GM23338 (cell line): ENCODE data around the gene BRPF3. TPM values are rescaled to one million over a fixed set of nuclear protein-coding genes. Genes with fewer than 3 reads are reported as not detected.

ENCODE experiments used
- ATAC-seq: fragments of 200-7000 bp; cut with Tn5 transposase; 3 replicates; pipeline ENCODE4 v1.9.1; 2020
- DNase-seq: peaks from one replicate; pipeline ENCODE4 v3.0.0-alpha.2; 2015; ENCODE audit warnings: low spot score
- H2AFZ ChIP-seq: fragments of 200-600 bp; sonication (generic); 2 replicates; pipeline ENCODE4 v1.8.0; 2016; ENCODE audit warnings: antibody characterized with exemption, mild to moderate bottlenecking, moderate library complexity
- H3F3A ChIP-seq: fragments of 200-600 bp; sonication (generic); replicated peaks from 2 replicates; pipeline ENCODE4 v1.8.0; 2017; ENCODE audit warnings: antibody characterized with exemption, mixed run types, low read depth
- H3K27ac ChIP-seq: fragments of 200-600 bp; sonication (generic); 2 replicates; pipeline ENCODE4 v1.6.1; 2016; ENCODE audit warnings: low read depth
- H3K27me3 ChIP-seq: fragments of 200-600 bp; sonication (generic); 2 replicates; pipeline ENCODE4 v1.8.0; 2016; ENCODE audit warnings: mild to moderate bottlenecking, mixed run types, moderate library complexity; ENCODE audit not compliant: insufficient read depth
- H3K36me3 ChIP-seq: fragments of 200-600 bp; sonication (generic); 2 replicates; pipeline ENCODE4 v1.8.0; 2016; ENCODE audit warnings: mild to moderate bottlenecking; ENCODE audit not compliant: insufficient read depth
- H3K4me1 ChIP-seq: fragments of 200-600 bp; sonication (generic); 2 replicates; pipeline ENCODE4 v1.8.0; 2016; ENCODE audit warnings: mild to moderate bottlenecking, moderate library complexity; ENCODE audit not compliant: insufficient read depth
- H3K4me2 ChIP-seq: fragments of 200-600 bp; sonication (generic); 2 replicates; pipeline ENCODE4 v1.7.1; 2017; ENCODE audit warnings: mixed run types
- H3K4me3 ChIP-seq: fragments of 200-600 bp; sonication (generic); 2 replicates; pipeline ENCODE4 v1.6.1; 2016; ENCODE audit warnings: mixed run types
- H3K79me2 ChIP-seq: fragments of 200-600 bp; sonication (generic); replicated peaks from 2 replicates; pipeline ENCODE4 v1.8.0; 2017; ENCODE audit warnings: mild to moderate bottlenecking; ENCODE audit not compliant: insufficient read depth
- H3K9me2 ChIP-seq: fragments of 200-600 bp; sonication (generic); 2 replicates; pipeline ENCODE4 v1.8.0; 2017; ENCODE audit not compliant: insufficient read depth
- H4K20me1 ChIP-seq: fragments of 200-600 bp; sonication (generic); replicated peaks from 2 replicates; pipeline ENCODE4 v1.8.0; 2017; ENCODE audit warnings: mild to moderate bottlenecking; ENCODE audit not compliant: insufficient read depth
- H3K27ac Mint-ChIP-seq: 2 replicates; pipeline ENCODE4 v1.8.0; 2020; ENCODE audit warnings: inconsistent platforms, mild to moderate bottlenecking, moderate library complexity, mixed read lengths
- H3K27me3 Mint-ChIP-seq: 3 replicates; pipeline ENCODE4 v1.8.0; 2022; ENCODE audit warnings: low read depth, mild to moderate bottlenecking, moderate library complexity, mixed read lengths, inconsistent platforms; ENCODE audit not compliant: insufficient read depth, poor library complexity
- H3K36me3 Mint-ChIP-seq: 3 replicates; pipeline ENCODE4 v1.8.0; 2021; ENCODE audit warnings: low read depth, mild to moderate bottlenecking, inconsistent platforms, moderate library complexity, mixed read lengths
- H3K4me1 Mint-ChIP-seq: 3 replicates; pipeline ENCODE4 v1.8.0; 2020; ENCODE audit warnings: mild to moderate bottlenecking, inconsistent platforms, mixed read lengths
- H3K4me3 Mint-ChIP-seq: 3 replicates; pipeline ENCODE4 v1.8.0; 2021; ENCODE audit warnings: moderate library complexity, mild to moderate bottlenecking, inconsistent platforms, mixed read lengths
- H3K9me3 Mint-ChIP-seq: 3 replicates; pipeline ENCODE4 v1.8.0; 2020; ENCODE audit warnings: moderate library complexity, mild to moderate bottlenecking, inconsistent platforms, mixed read lengths
- CREB1 ChIP-seq: fragments of 250-450 bp; sonication (Bioruptor Pico); IDR thresholded peaks from 2 replicates; pipeline ENCODE4 v1.5.0; 2020; ENCODE audit warnings: low read depth, mild to moderate bottlenecking, moderate library complexity
- CTCF ChIP-seq, 2 experiments: fragments of 200-600 bp in 1 of 2; sonication (generic) in 1 of 2; conservative IDR thresholded peaks; 2 replicates each; pipeline versions ENCODE4 v1.5.1 to v1.6.1; 2016 to 2017; ENCODE audit warnings: antibody characterized with exemption in 2 of 2, low read depth in 2 of 2, mild to moderate bottlenecking in 2 of 2, moderate library complexity in 1 of 2
- ETS1 ChIP-seq: IDR thresholded peaks from 2 replicates; pipeline ENCODE4 v1.6.1; 2016; ENCODE audit warnings: antibody characterized with exemption
- EZH2 ChIP-seq: fragments of 200-600 bp; sonication (generic); IDR thresholded peaks from one replicate; pipeline ENCODE4 v1.8.0; 2017; ENCODE audit warnings: antibody characterized with exemption, mild to moderate bottlenecking, low read depth; ENCODE audit not compliant: unreplicated experiment
- EZH2phosphoT487 ChIP-seq: fragments of 200-600 bp; sonication (generic); IDR thresholded peaks from one replicate; pipeline ENCODE4 v1.8.1; 2018; ENCODE audit warnings: antibody characterized with exemption; ENCODE audit not compliant: unreplicated experiment
- JUNB ChIP-seq: IDR thresholded peaks from one replicate; pipeline ENCODE4 v1.6.1; 2016; ENCODE audit warnings: antibody characterized with exemption; ENCODE audit not compliant: unreplicated experiment
- NANOG ChIP-seq: IDR thresholded peaks from 2 replicates; pipeline ENCODE4 v1.6.1; 2016; ENCODE audit warnings: antibody characterized with exemption, borderline replicate concordance
- POLR2AphosphoS5 ChIP-seq: IDR thresholded peaks from 2 replicates; pipeline ENCODE4 v1.6.1; 2016; ENCODE audit warnings: antibody characterized with exemption, low read depth
- STAT1 ChIP-seq: IDR thresholded peaks from one replicate; pipeline ENCODE4 v1.6.1; 2016; ENCODE audit warnings: antibody characterized with exemption; ENCODE audit not compliant: unreplicated experiment
- ZNF114 ChIP-seq: fragments of 250-450 bp; sonication (Bioruptor Pico); IDR thresholded peaks from 2 replicates; pipeline ENCODE4 v1.5.0; 2020; ENCODE audit warnings: mild to moderate bottlenecking, moderate library complexity
- ZNF331 ChIP-seq: fragments of 250-450 bp; sonication (Bioruptor Pico); IDR thresholded peaks from 2 replicates; pipeline ENCODE4 v1.5.0; 2020; ENCODE audit warnings: low read depth, mild to moderate bottlenecking, moderate library complexity
- polyA plus RNA-seq: library from polyadenylated mRNA; unstranded; fragments of >200 nt; fragmentation: Nextera tagmentation; extraction: Ambion mirVana; gene quantifications from 2 replicates; pipeline ENCODE4 v1.2.1, GENCODE V29; 2016
- total RNA-seq: library from RNA; depleted of rRNA; stranded (reverse); fragments of >200 nt; shearing (Covaris generic); gene quantifications from 2 replicates; pipeline ENCODE4 v1.2.3, GENCODE V29; 2014
- TF ChIP-seq, protein P1 (sequence below): IDR thresholded peaks from one replicate; pipeline ENCODE4 v1.6.1; 2018; ENCODE audit warnings: antibody characterized with exemption; ENCODE audit not compliant: unreplicated experiment
- TF ChIP-seq, protein P2 (sequence below): fragments of 250-450 bp; sonication (Bioruptor Pico); IDR thresholded peaks from 2 replicates; pipeline ENCODE4 v1.5.0; 2020; ENCODE audit warnings: mild to moderate bottlenecking, moderate library complexity

The BRPF3 gene
- total and polyA plus RNA-seq, 2 experiments from 2014 or later, result 11.8 to 33.2 TPM

DNA sequence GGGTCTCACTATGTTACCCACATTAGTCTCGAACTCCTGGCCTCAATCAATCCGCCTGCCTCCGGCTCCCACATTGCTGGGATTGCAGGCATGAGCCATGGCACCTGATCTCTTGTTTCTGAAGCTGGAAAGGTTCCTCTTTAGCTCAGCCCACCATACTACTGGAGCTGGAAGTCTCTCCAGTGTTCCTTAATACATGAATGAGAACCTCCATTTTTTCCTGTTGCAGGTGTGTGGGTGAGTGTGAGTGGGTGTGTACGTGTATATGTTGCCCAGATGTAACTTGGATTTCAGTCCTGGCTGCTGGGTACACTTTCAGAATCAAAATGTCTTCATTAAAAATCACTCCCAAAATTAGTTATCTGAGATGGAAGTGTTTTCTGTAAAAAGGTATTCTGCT is 84.4 kb downstream of the BRPF3 start:
- H3K79me2 ChIP-seq, result no peaks in the 10 kb centered on the region
- H3K9me3 Mint-ChIP-seq, result no peaks in the 10 kb centered on the region
- no peak overlapping the region for H3K27ac ChIP-seq
- no peaks in the 10 kb centered on the region for H3F3A ChIP-seq
- H3K27me3 Mint-ChIP-seq, result peaks cover 7% of the 10 kb centered on the region
- no peaks in the 10 kb centered on the region for H4K20me1 ChIP-seq
- no peaks in the 10 kb centered on the region for H3K4me1 Mint-ChIP-seq
- H3K36me3 Mint-ChIP-seq, result no peaks in the 10 kb centered on the region
- no peak for DNase-seq
- no peak overlapping the region for H3K4me2 ChIP-seq
- H3K4me1 ChIP-seq, result no peaks in the 10 kb centered on the region
- no peak overlapping the region for H3K4me3 ChIP-seq
- H3K9me2 ChIP-seq, result no peaks in the 10 kb centered on the region
- H3K4me3 Mint-ChIP-seq, result no peak overlapping the region
- H3K27ac Mint-ChIP-seq, result no peak overlapping the region
- no peaks in the 10 kb centered on the region for H3K36me3 ChIP-seq
- TF ChIP-seq EZH2phosphoT487 (no peak), ETS1 (no peak), EZH2 (no peak), ZNF114 (no peak), POLR2AphosphoS5 (no peak), CTCF (conservative IDR thresholded peaks at IDR 0.05; ENCODE audit: low read depth in 2 of 2) (no peak), CREB1 (CRISPR knock-in tag) (no peak), JUNB (no peak), ZNF331 (CRISPR knock-in tag) (no peak), NANOG (no peak), STAT1 (no peak)
- TF ChIP-seq, protein P1, sequence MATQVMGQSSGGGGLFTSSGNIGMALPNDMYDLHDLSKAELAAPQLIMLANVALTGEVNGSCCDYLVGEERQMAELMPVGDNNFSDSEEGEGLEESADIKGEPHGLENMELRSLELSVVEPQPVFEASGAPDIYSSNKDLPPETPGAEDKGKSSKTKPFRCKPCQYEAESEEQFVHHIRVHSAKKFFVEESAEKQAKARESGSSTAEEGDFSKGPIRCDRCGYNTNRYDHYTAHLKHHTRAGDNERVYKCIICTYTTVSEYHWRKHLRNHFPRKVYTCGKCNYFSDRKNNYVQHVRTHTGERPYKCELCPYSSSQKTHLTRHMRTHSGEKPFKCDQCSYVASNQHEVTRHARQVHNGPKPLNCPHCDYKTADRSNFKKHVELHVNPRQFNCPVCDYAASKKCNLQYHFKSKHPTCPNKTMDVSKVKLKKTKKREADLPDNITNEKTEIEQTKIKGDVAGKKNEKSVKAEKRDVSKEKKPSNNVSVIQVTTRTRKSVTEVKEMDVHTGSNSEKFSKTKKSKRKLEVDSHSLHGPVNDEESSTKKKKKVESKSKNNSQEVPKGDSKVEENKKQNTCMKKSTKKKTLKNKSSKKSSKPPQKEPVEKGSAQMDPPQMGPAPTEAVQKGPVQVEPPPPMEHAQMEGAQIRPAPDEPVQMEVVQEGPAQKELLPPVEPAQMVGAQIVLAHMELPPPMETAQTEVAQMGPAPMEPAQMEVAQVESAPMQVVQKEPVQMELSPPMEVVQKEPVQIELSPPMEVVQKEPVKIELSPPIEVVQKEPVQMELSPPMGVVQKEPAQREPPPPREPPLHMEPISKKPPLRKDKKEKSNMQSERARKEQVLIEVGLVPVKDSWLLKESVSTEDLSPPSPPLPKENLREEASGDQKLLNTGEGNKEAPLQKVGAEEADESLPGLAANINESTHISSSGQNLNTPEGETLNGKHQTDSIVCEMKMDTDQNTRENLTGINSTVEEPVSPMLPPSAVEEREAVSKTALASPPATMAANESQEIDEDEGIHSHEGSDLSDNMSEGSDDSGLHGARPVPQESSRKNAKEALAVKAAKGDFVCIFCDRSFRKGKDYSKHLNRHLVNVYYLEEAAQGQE, result no peak
- TF ChIP-seq, protein P2, sequence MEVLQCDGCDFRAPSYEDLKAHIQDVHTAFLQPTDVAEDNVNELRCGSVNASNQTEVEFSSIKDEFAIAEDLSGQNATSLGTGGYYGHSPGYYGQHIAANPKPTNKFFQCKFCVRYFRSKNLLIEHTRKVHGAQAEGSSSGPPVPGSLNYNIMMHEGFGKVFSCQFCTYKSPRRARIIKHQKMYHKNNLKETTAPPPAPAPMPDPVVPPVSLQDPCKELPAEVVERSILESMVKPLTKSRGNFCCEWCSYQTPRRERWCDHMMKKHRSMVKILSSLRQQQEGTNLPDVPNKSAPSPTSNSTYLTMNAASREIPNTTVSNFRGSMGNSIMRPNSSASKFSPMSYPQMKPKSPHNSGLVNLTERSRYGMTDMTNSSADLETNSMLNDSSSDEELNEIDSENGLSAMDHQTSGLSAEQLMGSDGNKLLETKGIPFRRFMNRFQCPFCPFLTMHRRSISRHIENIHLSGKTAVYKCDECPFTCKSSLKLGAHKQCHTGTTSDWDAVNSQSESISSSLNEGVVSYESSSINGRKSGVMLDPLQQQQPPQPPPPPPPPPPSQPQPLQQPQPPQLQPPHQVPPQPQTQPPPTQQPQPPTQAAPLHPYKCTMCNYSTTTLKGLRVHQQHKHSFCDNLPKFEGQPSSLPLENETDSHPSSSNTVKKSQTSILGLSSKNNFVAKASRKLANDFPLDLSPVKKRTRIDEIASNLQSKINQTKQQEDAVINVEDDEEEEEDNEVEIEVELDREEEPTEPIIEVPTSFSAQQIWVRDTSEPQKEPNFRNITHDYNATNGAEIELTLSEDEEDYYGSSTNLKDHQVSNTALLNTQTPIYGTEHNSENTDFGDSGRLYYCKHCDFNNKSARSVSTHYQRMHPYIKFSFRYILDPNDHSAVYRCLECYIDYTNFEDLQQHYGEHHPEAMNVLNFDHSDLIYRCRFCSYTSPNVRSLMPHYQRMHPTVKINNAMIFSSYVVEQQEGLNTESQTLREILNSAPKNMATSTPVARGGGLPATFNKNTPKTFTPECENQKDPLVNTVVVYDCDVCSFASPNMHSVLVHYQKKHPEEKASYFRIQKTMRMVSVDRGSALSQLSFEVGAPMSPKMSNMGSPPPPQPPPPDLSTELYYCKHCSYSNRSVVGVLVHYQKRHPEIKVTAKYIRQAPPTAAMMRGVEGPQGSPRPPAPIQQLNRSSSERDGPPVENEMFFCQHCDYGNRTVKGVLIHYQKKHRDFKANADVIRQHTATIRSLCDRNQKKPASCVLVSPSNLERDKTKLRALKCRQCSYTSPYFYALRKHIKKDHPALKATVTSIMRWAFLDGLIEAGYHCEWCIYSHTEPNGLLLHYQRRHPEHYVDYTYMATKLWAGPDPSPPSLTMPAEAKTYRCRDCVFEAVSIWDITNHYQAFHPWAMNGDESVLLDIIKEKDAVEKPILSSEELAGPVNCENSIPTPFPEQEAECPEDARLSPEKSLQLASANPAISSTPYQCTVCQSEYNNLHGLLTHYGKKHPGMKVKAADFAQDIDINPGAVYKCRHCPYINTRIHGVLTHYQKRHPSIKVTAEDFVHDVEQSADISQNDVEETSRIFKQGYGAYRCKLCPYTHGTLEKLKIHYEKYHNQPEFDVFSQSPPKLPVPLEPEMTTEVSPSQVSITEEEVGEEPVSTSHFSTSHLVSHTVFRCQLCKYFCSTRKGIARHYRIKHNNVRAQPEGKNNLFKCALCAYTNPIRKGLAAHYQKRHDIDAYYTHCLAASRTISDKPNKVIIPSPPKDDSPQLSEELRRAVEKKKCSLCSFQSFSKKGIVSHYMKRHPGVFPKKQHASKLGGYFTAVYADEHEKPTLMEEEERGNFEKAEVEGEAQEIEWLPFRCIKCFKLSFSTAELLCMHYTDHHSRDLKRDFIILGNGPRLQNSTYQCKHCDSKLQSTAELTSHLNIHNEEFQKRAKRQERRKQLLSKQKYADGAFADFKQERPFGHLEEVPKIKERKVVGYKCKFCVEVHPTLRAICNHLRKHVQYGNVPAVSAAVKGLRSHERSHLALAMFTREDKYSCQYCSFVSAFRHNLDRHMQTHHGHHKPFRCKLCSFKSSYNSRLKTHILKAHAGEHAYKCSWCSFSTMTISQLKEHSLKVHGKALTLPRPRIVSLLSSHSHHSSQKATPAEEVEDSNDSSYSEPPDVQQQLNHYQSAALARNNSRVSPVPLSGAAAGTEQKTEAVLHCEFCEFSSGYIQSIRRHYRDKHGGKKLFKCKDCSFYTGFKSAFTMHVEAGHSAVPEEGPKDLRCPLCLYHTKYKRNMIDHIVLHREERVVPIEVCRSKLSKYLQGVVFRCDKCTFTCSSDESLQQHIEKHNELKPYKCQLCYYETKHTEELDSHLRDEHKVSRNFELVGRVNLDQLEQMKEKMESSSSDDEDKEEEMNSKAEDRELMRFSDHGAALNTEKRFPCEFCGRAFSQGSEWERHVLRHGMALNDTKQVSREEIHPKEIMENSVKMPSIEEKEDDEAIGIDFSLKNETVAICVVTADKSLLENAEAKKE (CRISPR knock-in tag), result no peak
- no peaks in the 10 kb centered on the region for H3K27me3 ChIP-seq
- no peak overlapping the region for H2AFZ ChIP-seq
- ATAC-seq, result no peak
